Stimulated activated CD4-positive, alpha-beta T cell treated with anti-CD3 and anti-CD28 coated beads, Interleukin-1b, Interleukin-23, amount 100 ng/mL, for 4 hours (primary cell): ENCODE results near the gene NME3.

Experiments
- DNase-seq, 2 donors: peaks; one replicate each; pipeline ENCODE4 v3.0.0-alpha.2; 2020; ENCODE audit warnings: low read depth in 2 of 2

NME3 gene

GRCh38 chr16:1780677-1781072, 9.3 kb upstream of the NME3 start:
- DNase-seq, result no peak

- no peak for DNase-seq
These were observed 8.7 kb upstream of the NME3 start for GRCh38 chr16:1779741-1780676.

GRCh38 chr16:1779234-1779701, 7.9 kb upstream of the NME3 start:
- no peak for DNase-seq

GRCh38 chr16:1778200-1779179, 7.1 kb upstream of the NME3 start:
- no peak for DNase-seq

- DNase-seq, result no peak
These were observed 6.2 kb upstream of the NME3 start for GRCh38 chr16:1777375-1778199.

GRCh38 chr16:1776991-1777374, 5.6 kb upstream of the NME3 start:
- DNase-seq, result no peak

GRCh38 chr16:1776672-1776955, 5.3 kb upstream of the NME3 start:
- DNase-seq, result no peak

GRCh38 chr16:1775846-1776671, 4.7 kb upstream of the NME3 start:
- DNase-seq, result no peak

GRCh38 chr16:1775006-1775845, 3.9 kb upstream of the NME3 start:
- DNase-seq, result no peak

- no peak for DNase-seq
These were observed 3.1 kb upstream of the NME3 start for GRCh38 chr16:1774448-1774780.

GRCh38 chr16:1773703-1774447, 2.5 kb upstream of the NME3 start:
- DNase-seq, result no peak

- DNase-seq, result peak; percentile 65 to 77
These were observed 1.8 kb upstream of the NME3 start, which contains the start of gene MRPS34 for GRCh38 chr16:1772908-1773702. MRPS34 (minus strand) TSS chr16:1773134; CDS start chr16:1773119, 15 bp downstream.

GRCh38 chr16:1772362-1772907, 1.1 kb upstream of the NME3 start, which contains the start of gene EME2:
EME2 (plus strand) TSS chr16:1772810; CDS start chr16:1773228, 418 bp downstream.
- peak in 1 of 2 donors; percentile 43 for DNase-seq

- no peak for DNase-seq
These were observed 570 bp upstream of the NME3 start for GRCh38 chr16:1771864-1772361.

- peak in 1 of 2 donors; percentile 66 for DNase-seq
These were observed 785 bp downstream of the NME3 start for GRCh38 chr16:1770328-1771187.

- no peak for DNase-seq
These were observed 1.7 kb downstream of the NME3 start for GRCh38 chr16:1769402-1770300.
